Fibroblast of lung (primary cell): ENCODE measurements around the gene NKD1. TPM values are rescaled to one million over a fixed set of nuclear protein-coding genes. Genes with fewer than 3 reads are reported as not detected.

Experiments
- DNase-seq, 2 donors: peaks; one replicate each; pipeline versions ENCODE4 v3.0.0 to v3.0.0-alpha.2; 2010; ENCODE audit warnings: low read depth in 2 of 2
- H2AFZ ChIP-seq: 2 replicates; pipeline ENCODE4 v1.5.1; 2012; ENCODE audit warnings: low read length, control low read depth, inconsistent platforms
- H3K27ac ChIP-seq: 2 replicates; pipeline ENCODE4 v1.5.1; 2011; ENCODE audit warnings: low read length, control low read depth; ENCODE audit not compliant: insufficient read depth
- H3K27me3 ChIP-seq: 2 replicates; pipeline ENCODE4 v1.5.1; 2011; ENCODE audit warnings: mild to moderate bottlenecking, low read length; ENCODE audit not compliant: control insufficient read depth, insufficient read depth
- H3K36me3 ChIP-seq: 2 replicates; pipeline ENCODE4 v1.5.1; 2011; ENCODE audit warnings: low read length; ENCODE audit not compliant: control insufficient read depth, insufficient read depth
- H3K4me1 ChIP-seq: 2 replicates; pipeline ENCODE4 v1.5.1; 2011; ENCODE audit warnings: low read length; ENCODE audit not compliant: control insufficient read depth, insufficient read depth; ENCODE audit errors: extremely low read depth
- H3K4me2 ChIP-seq: 2 replicates; pipeline ENCODE4 v1.5.1; 2011; ENCODE audit warnings: low read length, control low read depth; ENCODE audit not compliant: insufficient read depth; ENCODE audit errors: extremely low read depth
- H3K4me3 ChIP-seq, 4 experiments: fragments of 200-600 bp in 1 of 4; sonication (generic) in 1 of 4; replicated peaks in 1 of 4; 2 replicates each; pipeline ENCODE4 v1.5.1; 2011 to 2016; ENCODE audit warnings: low read length in 4 of 4, low read depth in 3 of 4, mild to moderate bottlenecking in 3 of 4, control low read depth in 2 of 4, inconsistent platforms in 1 of 4, mixed read lengths in 1 of 4; ENCODE audit not compliant: insufficient read depth in 1 of 4; ENCODE audit errors: control extremely low read depth in 1 of 4
- H3K79me2 ChIP-seq: 2 replicates; pipeline ENCODE4 v1.5.1; 2012; ENCODE audit warnings: mild to moderate bottlenecking, low read length, inconsistent platforms; ENCODE audit not compliant: control insufficient read depth, insufficient read depth
- H3K9ac ChIP-seq: 2 replicates; pipeline ENCODE4 v1.5.1; 2011; ENCODE audit warnings: mild to moderate bottlenecking, low read length, control low read depth; ENCODE audit not compliant: insufficient read depth
- H3K9me3 ChIP-seq: 2 replicates; pipeline ENCODE4 v1.5.1; 2012; ENCODE audit warnings: low read depth, low read length; ENCODE audit not compliant: control insufficient read depth, insufficient read depth
- H4K20me1 ChIP-seq: 2 replicates; pipeline ENCODE4 v1.5.1; 2011; ENCODE audit warnings: low read length; ENCODE audit not compliant: control insufficient read depth, insufficient read depth; ENCODE audit errors: extremely low read depth
- CTCF ChIP-seq, 2 donors: IDR thresholded peaks in 1 of 2; conservative IDR thresholded peaks in 1 of 2; 1 replicate in 1 of 2; 2 replicates in 1 of 2; pipeline ENCODE4 v1.5.1; 2011 to 2012; ENCODE audit warnings: low read length in 2 of 2, control low read depth in 1 of 2, inconsistent platforms in 1 of 2, low read depth in 1 of 2, mild to moderate bottlenecking in 1 of 2
- EZH2 ChIP-seq: IDR thresholded peaks from 2 replicates; pipeline ENCODE4 v1.5.1; 2012; ENCODE audit warnings: low read length, control low read depth, mild to moderate bottlenecking; ENCODE audit errors: missing control alignments
- polyA plus RNA-seq, 2 donors: library from polyadenylated mRNA; depleted of rRNA in 1 of 2; stranded (reverse) in 1 of 2; unstranded in 1 of 2; fragments of >200 nt; gene quantifications; 2 replicates each; pipeline ENCODE4 v1.2.1, GENCODE V29; 2011 to 2012; ENCODE audit warnings: missing spikeins in 1 of 2
- total RNA-seq: library from RNA; depleted of rRNA; stranded (reverse); fragments of >200 nt; gene quantifications from 2 replicates; pipeline ENCODE4 v1.2.1, GENCODE V29; 2014

Gene NKD1
- total and polyA plus RNA-seq, 2 donors (not counting 1 experiment from before 2014, with no cell fraction given): under 0.01 to 0.12 TPM

GRCh38 chr16:50592996-50593395, 44.8 kb downstream of the NKD1 start:
- Histone ChIP-seq H3K4me1 (no peaks in the 10 kb centered on the region), H3K9ac (no peak overlapping the region), H3K36me3 (no peaks in the 10 kb centered on the region), H3K27ac (no peak overlapping the region), H4K20me1 (no peaks in the 10 kb centered on the region), H3K4me2 (no peak overlapping the region), H3K4me3 (no peak overlapping the region), H3K27me3 (peaks cover 2% of the 10 kb centered on the region), H3K9me3 (no peaks in the 10 kb centered on the region), H3K79me2 (no peaks in the 10 kb centered on the region), H2AFZ (no peak overlapping the region)
- no peak for DNase-seq
- TF ChIP-seq CTCF (conservative IDR thresholded peaks at IDR 0.05 in 1 of 2, IDR thresholded peaks at IDR 0.05 in 1 of 2; ENCODE audit: low read depth in 1 of 2, low read length in 2 of 2) (no peak), EZH2 (no peak)

- Histone ChIP-seq H3K9me3 (no peaks in the 10 kb centered on the region), H3K79me2 (no peaks in the 10 kb centered on the region), H3K4me2 (no peak overlapping the region), H3K27ac (no peak overlapping the region), H2AFZ (no peak overlapping the region), H4K20me1 (no peaks in the 10 kb centered on the region), H3K4me3 (no peak overlapping the region), H3K36me3 (no peaks in the 10 kb centered on the region), H3K9ac (no peak overlapping the region), H3K27me3 (peaks cover 2% of the 10 kb centered on the region), H3K4me1 (no peaks in the 10 kb centered on the region)
- DNase-seq: peak in 1 of 2 donors; percentile 36
- no peak for TF ChIP-seq EZH2
- peak; percentile 16 to 38 for TF ChIP-seq CTCF (conservative IDR thresholded peaks at IDR 0.05 in 1 of 2, IDR thresholded peaks at IDR 0.05 in 1 of 2; ENCODE audit: low read depth in 1 of 2, low read length in 2 of 2)
Observed at GRCh38 chr16:50593410-50594150, 45.4 kb downstream of the NKD1 start.

- no peaks in the 10 kb centered on the region for H3K36me3 ChIP-seq
- H2AFZ ChIP-seq: no peak overlapping the region
- H3K4me1 ChIP-seq: no peaks in the 10 kb centered on the region
- H3K27ac ChIP-seq: no peak overlapping the region
- no peaks in the 10 kb centered on the region for H3K9me3 ChIP-seq
- no peak overlapping the region for H3K4me2 ChIP-seq
- no peak overlapping the region for H3K9ac ChIP-seq
- no peaks in the 10 kb centered on the region for H3K79me2 ChIP-seq
- H3K27me3 ChIP-seq: peaks cover 2% of the 10 kb centered on the region
- TF ChIP-seq CTCF (conservative IDR thresholded peaks at IDR 0.05 in 1 of 2, IDR thresholded peaks at IDR 0.05 in 1 of 2; ENCODE audit: low read depth in 1 of 2, low read length in 2 of 2) (no peak), EZH2 (no peak)
- DNase-seq: no peak
- no peak overlapping the region for H3K4me3 ChIP-seq
- H4K20me1 ChIP-seq: no peaks in the 10 kb centered on the region
Observed at GRCh38 chr16:50594308-50595260, 46.4 kb downstream of the NKD1 start.
